ENCODE data around the gene ARHGAP31.
"Not testable (repeated sequence)": the region's sequence is repeated elsewhere in the genome, so short reads cannot be mapped to it uniquely, and the experiment has no call there.

Gene ARHGAP31

GRCh38 chr3:119322021-119322834 is 28.0 kb downstream of the ARHGAP31 start:
- peak; percentile 67 for DNase-seq (ENCODE audit: low read depth)

DNA sequence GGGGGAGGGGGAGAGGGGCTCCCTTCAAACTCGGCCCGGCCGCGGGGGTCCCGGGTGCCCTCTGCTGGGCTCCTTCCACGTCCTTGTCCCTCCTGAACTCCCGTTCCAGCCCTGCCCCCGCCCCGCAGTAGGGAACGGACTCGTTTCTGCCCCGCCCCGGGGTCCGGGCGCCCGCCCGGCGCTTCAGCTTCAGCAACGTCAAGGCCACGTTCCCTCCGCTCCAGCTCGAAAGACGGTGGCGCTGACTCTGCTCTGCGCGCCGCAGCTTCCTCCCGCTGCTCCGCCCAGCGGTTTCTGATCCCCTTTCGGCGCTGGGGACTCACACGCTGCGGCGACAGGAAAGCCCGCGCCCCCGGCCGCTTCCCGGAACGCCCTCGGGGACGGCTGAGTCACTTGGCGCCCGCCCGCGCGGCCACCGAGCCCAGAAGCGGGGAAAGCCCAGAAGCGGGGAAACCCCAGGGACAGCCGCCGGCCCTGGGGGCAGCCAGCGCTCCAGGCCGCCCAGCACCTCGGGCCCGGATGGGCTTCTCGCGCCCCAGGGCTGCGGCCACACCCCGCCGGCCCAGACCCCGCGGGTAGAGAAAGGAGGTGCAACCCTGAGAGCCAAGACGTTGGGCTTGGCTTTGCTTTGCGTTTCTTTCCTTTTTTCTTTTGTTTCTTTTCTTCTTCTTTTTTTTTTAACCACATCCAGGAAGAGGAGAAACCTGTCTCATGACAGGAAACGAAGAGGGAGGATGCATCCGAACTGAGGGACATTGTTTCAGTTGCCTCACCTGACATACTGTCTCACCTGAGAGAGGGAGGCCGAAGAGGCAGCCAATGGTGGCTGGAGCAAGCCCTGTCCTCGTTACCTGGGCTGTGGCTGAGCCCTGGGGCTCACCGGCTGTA is 28.9 kb downstream of the ARHGAP31 start:
- DNase-seq (ENCODE audit: low read depth): peak; percentile 92

GRCh38 chr3:119323723-119324085 is 29.5 kb downstream of the ARHGAP31 start:
- DNase-seq (ENCODE audit: low read depth): no peak

GRCh38 chr3:119324899-119325298 is 30.7 kb downstream of the ARHGAP31 start:
- DNase-seq (ENCODE audit: low read depth): no peak

- DNase-seq (ENCODE audit: low read depth): no peak
Observed at GRCh38 chr3:119326976-119327375, 32.8 kb downstream of the ARHGAP31 start.

- no peak for DNase-seq (ENCODE audit: low read depth)
Observed at GRCh38 chr3:119329551-119329950, 35.4 kb downstream of the ARHGAP31 start.

DNA sequence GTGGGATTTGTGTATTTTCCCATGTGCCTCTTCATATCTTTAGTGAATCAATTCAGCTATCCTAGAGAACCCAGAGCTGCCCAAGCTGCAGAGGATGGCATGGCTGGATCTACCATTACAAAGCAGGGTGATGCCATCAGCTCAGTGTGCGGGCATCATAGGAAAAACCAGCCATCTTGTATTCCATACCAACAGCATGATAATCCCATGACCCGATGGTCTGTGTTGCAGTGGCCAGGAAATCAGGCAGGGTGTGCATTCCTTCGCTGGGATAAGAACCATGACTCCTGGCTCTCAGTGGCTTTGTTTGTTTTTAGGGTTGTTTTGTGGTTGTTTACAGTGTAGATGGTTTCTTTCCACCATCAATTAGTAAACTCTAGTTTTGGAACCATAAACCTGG is 36.0 kb downstream of the ARHGAP31 start:
- DNase-seq (ENCODE audit: low read depth): no peak

DNA sequence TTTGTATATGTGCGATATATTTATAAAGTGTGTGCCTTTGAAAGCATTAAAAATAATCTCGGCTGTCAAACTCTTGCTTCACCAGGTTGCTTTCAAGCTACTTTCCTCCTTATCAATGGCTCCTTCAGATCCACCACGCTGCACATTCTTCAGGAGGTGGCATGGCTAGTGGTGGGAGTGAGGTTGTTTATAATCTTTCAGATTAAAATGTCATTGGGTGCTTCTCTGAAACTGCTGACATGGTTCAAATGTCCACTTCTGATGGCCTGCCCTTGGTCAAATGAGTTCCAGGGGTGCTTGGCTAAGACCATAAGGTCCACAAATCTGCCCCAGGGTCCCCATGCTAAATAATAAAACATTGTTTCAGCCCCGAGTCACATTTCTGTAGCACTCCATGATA is 36.7 kb downstream of the ARHGAP31 start:
- no peak for DNase-seq (ENCODE audit: low read depth)

DNA sequence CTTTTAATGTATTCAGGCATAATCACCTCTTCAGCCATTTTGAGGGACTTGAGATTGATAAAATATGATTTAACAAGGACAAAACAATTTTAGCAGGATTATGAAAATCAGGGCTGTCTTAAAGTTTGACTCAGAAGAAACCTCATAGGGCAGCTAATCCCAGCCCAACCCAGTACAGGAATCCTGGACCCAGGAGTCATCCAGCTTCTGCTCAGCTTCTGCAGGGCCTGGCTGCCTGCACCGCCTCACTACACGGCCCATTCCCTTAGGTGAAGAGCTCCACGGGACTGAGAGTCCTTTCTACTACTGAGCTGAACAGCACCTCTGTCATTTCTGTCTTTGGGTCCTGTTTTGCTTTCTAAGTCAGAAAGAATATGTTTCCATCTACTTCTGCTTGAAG is 37.5 kb downstream of the ARHGAP31 start:
- DNase-seq (ENCODE audit: low read depth): no peak

GRCh38 chr3:119333773-119334509 is 39.8 kb downstream of the ARHGAP31 start:
- DNase-seq (ENCODE audit: low read depth): no peak

DNA sequence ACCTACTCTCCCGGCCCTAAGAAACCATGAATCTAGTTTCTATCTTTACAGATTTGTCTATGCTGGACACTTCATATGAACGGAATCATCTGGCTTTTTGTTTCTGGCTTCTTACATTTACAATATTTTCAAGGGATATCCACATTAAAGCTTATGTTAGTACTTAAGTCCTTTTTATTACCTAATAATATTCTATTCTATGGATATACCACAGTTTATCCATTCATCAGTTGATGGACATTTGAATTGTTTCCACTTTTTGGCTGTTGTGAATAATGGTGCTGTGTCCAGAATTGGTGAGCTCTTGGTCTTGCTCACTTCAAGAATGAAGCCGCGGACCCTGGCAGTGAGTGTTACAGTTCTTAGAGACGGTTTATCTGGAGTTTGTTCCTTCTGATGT is 42.6 kb downstream of the ARHGAP31 start:
- no peak for DNase-seq (ENCODE audit: low read depth)

- not testable (repeated sequence) for DNase-seq (ENCODE audit: low read depth)
Observed at GRCh38 chr3:119337407-119337806, 43.2 kb downstream of the ARHGAP31 start.

- DNase-seq (ENCODE audit: low read depth): no peak
Observed at GRCh38 chr3:119338754-119339153, 44.6 kb downstream of the ARHGAP31 start.

DNA sequence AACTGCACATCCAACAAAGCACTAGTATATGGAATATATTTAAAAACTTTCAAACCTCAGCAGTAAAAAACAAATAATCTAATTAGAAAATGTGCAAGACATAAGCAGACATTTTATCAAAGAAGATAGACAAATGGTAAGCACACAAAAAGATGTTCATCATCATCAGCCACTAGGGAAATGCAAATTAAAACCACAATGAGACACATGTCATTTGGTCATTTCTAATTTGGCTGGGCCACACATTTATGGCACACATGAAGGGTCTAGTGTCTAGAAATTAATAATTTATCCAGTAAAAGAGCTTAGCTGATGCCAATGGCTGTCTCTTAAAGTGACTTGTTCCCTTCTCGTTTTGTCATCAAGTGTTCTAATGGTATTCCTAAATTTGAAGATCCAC is 45.8 kb downstream of the ARHGAP31 start:
- no peak for DNase-seq (ENCODE audit: low read depth)

DNA sequence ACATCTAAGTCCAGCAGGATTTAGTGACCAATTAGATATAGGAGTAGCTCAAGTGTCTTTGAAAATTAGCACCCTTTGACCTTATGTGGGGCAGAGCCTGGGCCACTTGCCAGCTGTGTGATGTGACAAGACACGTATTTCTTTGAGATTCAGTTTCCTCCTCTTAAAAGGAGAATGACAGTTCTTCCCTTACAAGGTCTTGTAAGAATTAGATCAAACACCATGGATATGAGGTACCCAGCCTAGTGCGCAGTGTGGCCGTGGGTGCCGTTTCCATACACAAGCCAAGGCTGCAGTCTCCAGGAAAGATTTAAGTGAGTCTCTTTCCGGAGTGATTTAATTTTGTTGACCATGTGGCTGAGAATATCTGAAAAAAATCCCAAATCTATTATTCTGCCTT is 46.3 kb downstream of the ARHGAP31 start:
- DNase-seq (ENCODE audit: low read depth): no peak

DNA sequence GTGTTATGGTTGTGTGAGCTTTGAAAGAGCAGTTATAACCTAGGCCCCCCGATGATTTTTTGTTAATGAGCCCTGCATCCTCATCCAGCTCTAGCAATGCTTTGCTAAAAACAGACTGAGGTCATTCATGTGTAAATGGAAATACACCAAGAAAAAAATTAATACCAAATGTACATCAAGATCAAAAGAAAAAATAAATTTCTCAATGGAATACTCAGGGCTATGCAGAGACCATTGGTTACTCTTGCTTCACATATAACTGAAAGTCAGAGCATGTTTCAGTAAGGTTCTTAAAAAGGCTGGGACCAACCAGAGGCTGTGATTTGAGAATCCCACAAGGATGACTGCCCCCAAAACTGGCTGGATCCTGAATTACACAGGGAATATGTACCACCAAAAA is 48.0 kb downstream of the ARHGAP31 start:
- no peak for DNase-seq (ENCODE audit: low read depth)

GRCh38 chr3:119343719-119344118 is 49.5 kb downstream of the ARHGAP31 start:
- peak; percentile 7 for DNase-seq (ENCODE audit: low read depth)

DNA sequence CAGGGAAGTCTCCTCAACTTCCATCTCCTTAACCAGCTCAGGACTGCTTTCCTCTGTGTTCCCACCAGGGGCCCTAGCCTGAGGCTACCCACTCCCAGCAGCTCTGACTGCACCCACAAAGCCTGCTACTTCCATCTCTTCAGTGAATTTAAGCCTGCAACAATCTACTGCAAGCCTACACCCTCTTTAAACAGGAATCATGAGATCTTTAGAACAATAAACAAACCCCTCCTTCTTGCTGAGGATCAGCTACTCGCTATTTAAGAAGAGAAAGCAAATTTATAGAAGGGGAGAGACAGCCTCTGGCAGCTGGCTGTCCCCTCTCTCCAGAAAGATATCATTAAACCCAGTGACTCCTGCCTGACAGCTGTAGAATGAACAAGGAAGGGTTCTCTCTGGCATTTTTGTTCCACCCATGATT is 51.9 kb downstream of the ARHGAP31 start:
- DNase-seq (ENCODE audit: low read depth): no peak

- no peak for DNase-seq (ENCODE audit: low read depth)
Observed at GRCh38 chr3:119347036-119347435, 52.9 kb downstream of the ARHGAP31 start.

DNA sequence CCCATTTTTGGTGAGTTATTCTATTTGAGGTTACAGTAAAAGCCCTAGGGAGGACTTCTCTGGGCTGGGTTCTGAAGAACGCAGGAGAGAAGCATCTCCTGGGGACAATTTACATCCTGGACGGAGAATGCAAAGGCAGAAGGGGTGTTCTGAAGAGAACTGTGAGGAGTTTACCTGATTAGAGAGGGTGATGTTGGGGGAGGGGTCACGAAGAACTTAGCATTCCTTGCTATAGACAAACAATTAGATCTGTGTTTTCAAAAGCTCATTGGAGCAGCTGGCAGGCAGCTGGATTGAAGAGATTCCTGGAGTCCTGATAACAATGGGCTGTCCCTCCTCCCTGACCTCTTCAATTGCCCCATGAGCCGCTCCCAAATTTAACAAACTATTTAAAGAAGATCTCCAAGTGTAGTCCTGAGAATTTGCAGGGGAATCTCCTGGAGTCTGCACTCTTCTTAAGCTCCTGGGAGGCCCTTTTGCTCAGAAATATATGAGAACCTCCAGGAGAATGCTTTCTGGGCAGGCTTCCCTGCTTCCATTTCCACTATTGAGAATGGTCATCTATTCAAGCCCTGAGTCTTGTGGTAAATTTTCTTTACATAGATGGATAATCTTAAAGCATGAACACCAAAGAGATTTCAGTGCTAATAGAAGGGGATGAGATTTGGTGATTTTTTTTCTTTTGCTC is 55.3 kb downstream of the ARHGAP31 start:
- DNase-seq (ENCODE audit: low read depth): no peak

DNA sequence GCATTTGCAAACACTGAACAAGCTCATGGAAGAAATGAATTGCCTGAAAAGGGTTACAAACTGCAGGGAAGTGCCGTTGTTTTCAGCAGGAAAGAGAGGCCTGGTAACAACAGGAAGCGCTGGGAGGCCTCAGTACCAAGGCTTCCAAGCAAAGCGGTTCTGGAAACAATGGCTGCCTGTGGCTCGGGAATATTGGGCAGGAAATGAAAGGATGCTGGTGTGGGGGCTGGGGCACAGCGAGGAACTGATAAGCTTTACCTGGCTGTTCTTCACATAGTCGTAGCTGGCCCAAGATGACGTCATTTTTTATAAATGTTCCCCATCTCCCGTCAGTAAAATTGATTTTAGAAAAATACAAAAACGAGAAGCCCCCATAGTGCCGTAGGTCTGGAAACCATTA is 55.9 kb downstream of the ARHGAP31 start:
- DNase-seq (ENCODE audit: low read depth): peak; percentile 17

GRCh38 chr3:119351581-119351980 is 57.4 kb downstream of the ARHGAP31 start:
- no peak for DNase-seq (ENCODE audit: low read depth)

Measured in ELR (cell line).